Measurements from ENCODE around the gene TMEM18.

TMEM18 gene

GRCh38 chr2:651951-652373 is 25.2 kb downstream of the TMEM18 start:
- no peak for DNase-seq (ENCODE audit: low read depth in 2 of 2)

- DNase-seq (ENCODE audit: low read depth in 2 of 2) = no peak
These were observed 26.6 kb downstream of the TMEM18 start for GRCh38 chr2:650343-651310.

- DNase-seq (ENCODE audit: low read depth in 2 of 2) = no peak
These were observed 27.5 kb downstream of the TMEM18 start for GRCh38 chr2:649426-650342.

GRCh38 chr2:648476-649424 is 28.5 kb downstream of the TMEM18 start:
- no peak for DNase-seq (ENCODE audit: low read depth in 2 of 2)

GRCh38 chr2:647691-648231 is 29.4 kb downstream of the TMEM18 start:
- DNase-seq (ENCODE audit: low read depth in 2 of 2) = no peak

- no peak for DNase-seq (ENCODE audit: low read depth in 2 of 2)
These were observed 30.1 kb downstream of the TMEM18 start for GRCh38 chr2:647003-647560.

GRCh38 chr2:644871-645270 is 32.3 kb downstream of the TMEM18 start:
- DNase-seq (ENCODE audit: low read depth in 2 of 2) = no peak

- DNase-seq (ENCODE audit: low read depth in 2 of 2) = no peak
These were observed 33.4 kb downstream of the TMEM18 start for GRCh38 chr2:643761-644160.

GRCh38 chr2:643334-643733 is 33.9 kb downstream of the TMEM18 start:
- no peak for DNase-seq (ENCODE audit: low read depth in 2 of 2)

GRCh38 chr2:641872-642815 is 35.1 kb downstream of the TMEM18 start:
- no peak for DNase-seq (ENCODE audit: low read depth in 2 of 2)

- DNase-seq (ENCODE audit: low read depth in 2 of 2) = no peak
These were observed 35.9 kb downstream of the TMEM18 start for GRCh38 chr2:641164-641871.

GRCh38 chr2:639703-640102 is 37.5 kb downstream of the TMEM18 start:
- no peak for DNase-seq (ENCODE audit: low read depth in 2 of 2)

- DNase-seq (ENCODE audit: low read depth in 2 of 2) = no peak
These were observed 39.4 kb downstream of the TMEM18 start for GRCh38 chr2:637804-638203.

GRCh38 chr2:637406-637776 is 39.8 kb downstream of the TMEM18 start:
- no peak for DNase-seq (ENCODE audit: low read depth in 2 of 2)

GRCh38 chr2:636641-637405 is 40.4 kb downstream of the TMEM18 start:
- peak in 1 of 2 donors; percentile 16 for DNase-seq (ENCODE audit: low read depth in 2 of 2)

GRCh38 chr2:635687-636621 is 41.3 kb downstream of the TMEM18 start:
- no peak for DNase-seq (ENCODE audit: low read depth in 2 of 2)
